Activated CD4-positive, CD25-positive, alpha-beta regulatory T cell treated with anti-CD3 and anti-CD28 coated beads, Interleukin-2, amount 50 U/mL, for 16 hours (primary cell): ENCODE results near the gene MYO9A.
"Not testable (repeated sequence)": the region's sequence is repeated elsewhere in the genome, so short reads cannot be mapped to it uniquely, and the experiment has no call there.

Source experiments
- DNase-seq: peaks from one replicate; pipeline ENCODE4 v3.0.0-alpha.2; 2020; ENCODE audit warnings: low read depth, low spot score

The MYO9A gene

DNA sequence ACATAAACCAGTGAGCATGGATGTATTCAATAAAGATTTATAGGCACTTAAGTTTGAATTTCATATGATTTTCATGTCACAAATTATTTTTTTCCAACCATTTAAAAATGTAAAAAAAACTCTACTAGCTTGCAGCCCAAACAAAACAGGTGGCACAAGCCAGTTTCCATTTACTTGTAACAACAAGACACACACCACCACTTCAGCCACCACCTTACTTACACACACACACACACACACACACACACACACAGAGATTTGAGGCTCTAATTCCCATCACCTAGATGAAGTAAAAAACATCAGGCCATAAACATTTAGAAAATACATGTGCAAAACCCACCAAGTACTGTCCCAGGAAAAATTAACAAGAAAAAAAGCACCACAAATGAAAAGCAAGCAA lies 25.3 kb downstream of the MYO9A start:
- DNase-seq, result no peak

DNA sequence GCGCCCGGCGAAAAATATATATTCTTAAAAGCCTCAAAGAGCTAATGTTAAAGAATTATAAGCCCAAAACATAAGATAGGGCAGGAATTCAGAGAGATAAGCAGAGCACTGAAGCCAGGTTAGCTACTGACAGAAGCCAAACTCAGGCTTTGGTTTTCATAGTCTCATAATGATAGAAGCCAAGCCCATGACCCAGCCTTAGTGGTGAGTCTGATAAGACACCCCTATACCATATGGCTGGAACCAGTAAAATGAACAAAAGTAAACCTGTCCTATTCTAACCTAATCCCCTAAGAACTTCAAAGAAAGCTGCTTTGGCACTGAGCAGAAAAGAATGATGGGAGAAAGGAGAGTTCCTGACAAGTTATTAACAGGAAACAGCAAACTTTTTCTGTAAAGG lies 25.9 kb downstream of the MYO9A start:
- no peak for DNase-seq

DNA sequence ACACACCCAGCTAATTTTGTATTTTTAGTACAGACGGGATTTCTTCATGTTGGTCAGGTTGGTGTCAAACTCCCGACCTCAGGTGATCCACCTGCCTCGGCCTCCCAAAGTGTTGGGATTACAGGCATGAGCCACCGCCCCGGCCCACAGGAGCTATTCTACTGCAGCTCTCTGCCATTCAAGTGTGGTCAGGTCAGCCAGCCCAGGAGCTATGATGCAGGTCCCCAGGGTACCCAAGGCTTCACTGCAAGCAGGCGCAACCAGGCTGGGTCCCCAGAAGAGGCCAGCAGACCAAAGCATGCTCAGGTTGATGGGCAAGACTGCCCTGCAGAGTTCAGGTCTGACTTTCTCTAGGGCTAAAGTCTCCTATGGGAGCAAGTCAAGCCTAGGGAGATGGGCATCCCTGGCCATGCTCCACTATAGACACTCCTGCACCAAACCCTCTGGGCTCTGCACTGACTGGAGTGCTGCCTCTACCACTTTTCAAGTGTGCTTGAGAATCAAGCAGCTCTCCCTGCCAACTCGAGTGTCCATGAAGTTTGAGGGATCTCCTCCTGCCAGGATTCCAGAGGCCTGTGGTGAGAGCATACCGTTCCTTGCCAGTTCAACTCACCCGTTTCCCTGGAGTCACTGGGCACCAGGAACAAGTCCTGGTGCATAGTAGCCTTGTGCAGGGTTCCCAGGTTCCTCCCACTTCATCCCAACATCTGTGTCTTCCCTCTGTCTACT lies 30.9 kb downstream of the MYO9A start:
- no peak for DNase-seq

DNA sequence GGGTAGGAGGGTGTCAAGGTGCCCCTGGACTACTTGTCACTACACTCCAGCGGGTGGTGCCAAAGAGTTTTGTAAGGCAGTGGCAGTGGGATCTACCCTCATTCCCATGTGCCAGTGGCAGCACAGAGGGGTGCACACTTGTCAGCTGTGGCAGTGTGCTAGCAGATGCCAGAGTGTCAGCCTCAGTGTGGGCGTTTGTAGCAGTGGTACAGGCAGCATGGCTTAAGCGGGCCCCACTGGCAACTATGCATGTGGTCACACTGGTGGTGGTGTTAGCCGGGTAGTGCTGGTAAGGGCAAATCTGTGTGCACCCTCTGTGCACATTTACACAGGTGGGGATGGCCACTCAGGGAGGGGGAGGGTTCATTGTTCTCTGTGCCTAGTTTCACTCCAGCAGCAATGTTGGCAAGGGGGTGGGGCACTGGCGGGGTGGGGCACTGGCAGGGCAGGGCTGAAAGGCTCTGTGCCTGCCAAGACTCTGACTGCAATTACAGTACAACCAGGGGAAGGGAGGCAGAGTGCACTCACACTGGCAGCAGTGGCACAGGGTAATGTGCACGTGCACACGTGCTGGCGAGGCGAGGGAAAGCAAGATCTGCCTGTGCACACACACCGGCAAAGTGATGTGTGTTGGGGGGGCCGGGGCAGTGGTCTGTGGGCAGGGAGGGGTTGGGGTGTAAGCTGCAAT lies 31.8 kb downstream of the MYO9A start:
- DNase-seq, result no peak

DNA sequence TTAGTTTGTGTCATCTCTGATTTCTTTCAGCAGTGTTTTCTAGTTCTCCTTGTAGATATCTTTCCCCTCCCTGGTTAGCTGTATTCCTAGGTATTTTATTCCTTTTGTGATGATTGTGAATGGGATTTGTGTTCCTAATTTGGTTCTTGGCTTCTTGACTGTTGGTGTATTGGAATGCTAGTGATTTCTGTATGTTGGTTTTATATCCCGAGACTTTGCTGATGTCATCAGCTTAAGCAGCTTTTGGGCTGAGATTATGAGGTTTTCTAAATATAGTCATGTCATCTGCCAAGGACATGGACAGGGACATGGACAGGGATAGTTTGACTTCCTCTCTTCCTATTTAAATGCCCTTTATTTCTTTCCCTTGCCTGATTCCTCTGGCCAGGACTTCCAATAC lies 35.8 kb downstream of the MYO9A start:
- DNase-seq, result no peak

DNA sequence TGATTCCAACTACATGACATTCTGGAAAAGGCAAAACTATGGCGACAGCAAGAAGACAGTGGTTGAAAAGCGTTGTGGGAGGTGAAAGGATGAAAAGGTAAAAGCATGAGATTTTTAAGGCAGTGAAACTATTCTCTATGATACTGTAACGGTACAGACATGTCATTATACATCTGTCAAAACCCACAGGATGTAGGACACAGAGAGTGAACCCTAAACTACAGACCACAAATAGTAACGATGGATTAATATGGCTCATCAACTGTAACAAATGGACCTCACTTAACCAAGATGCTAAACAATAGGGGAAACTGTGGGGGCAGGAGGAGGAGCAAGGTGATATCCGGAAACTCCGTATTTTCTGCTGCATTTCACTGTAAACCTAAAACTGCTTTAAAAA lies 39.1 kb downstream of the MYO9A start:
- DNase-seq, result no peak

DNA sequence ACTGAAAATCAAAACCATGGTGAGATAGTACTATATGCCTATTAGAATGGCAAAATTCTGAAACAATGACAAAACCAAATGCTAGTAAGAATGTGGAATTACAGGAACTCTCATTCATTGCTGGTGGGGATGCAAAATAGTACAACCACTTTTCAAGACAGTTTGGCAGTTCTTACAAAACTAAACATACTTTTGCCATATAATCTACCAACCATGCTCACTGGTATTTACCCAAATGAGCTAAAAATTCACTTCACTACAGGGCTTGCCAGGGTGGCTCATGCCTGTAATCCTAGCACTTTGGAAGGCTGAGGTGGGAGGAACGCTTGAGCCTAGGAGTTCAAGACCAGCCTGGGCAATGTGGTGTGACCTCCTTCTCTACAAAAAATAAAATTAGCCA lies 40.0 kb downstream of the MYO9A start:
- DNase-seq, result no peak

DNA sequence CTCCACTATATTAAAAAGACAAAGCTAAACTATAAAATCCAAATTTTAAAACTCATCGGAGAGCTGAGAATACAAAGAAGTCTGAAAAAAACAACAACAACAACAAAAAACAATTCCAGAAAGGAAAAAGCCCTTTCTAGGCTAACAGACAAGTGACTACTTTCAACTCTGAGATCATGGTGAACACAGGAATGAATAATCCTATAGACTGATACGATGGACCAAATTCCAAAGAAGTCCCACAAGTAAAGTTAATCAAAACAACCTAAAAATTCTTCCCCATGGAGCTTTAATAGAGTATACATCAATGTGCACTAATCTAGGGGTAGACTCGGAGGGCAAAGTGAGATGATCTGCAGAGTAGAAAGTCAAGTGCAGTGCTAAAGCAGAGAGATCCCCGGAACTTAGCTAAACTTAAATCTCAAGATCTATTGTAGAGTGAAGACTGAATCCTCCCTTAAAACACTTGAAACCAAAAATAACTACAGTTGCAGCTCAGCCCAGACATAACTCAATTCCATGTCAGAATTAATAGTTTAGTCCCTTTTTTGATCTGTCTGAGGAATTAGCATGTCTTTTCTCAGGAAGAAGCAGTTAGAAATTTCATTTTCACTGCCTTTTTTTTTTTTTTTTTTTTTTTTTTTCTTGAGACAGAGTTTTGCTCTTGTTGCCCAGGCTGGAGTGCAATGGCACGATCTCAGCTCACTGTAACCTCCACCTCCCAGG lies 43.5 kb downstream of the MYO9A start:
- DNase-seq, result no peak

DNA sequence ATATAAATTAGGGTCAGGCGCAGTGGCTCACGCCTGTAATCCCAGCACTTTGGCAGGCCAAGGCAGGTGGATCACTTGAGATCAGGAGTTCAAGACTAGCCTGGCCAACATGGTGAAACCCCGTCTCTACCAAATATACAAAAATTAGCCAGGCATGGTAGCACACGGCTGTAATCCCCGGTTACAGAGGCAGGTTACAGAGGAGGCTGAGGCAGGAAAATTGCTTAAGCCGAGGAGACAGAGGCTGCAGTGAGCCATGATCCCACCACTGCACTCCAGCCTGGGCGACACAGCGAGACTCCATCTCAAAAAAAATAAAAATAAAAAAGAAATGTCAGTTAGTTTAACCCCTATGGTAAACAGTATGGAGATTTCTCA lies 46.5 kb downstream of the MYO9A start:
- DNase-seq, result not testable (repeated sequence)

DNA sequence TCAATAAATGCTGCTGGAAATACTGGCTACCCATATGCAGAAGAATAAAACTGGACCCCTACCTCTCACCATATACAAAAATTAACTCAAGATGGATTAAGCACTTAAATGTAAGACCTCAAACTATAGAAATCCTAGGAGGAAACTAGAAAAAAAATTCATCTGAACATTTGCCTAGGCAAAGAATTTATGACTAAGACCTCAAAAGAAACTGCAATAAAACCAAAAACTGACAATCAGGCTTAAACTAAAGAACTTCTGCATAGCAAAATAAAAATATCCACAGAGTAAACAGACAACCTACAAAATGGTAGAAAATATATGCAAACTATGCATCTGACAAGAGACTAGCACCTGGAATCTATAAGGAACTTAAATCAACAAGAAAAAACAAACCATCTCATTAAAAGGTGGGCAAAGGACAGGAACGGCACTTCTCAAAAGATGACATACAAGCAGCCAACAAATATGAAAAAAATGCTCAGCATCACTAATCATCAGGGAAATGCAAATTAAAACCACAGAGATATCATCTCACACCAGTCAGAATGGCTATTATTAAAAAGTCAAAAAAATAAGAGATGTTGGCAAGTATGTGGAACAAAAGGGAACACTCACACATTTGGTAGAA lies 47.0 kb downstream of the MYO9A start:
- DNase-seq, result no peak

DNA sequence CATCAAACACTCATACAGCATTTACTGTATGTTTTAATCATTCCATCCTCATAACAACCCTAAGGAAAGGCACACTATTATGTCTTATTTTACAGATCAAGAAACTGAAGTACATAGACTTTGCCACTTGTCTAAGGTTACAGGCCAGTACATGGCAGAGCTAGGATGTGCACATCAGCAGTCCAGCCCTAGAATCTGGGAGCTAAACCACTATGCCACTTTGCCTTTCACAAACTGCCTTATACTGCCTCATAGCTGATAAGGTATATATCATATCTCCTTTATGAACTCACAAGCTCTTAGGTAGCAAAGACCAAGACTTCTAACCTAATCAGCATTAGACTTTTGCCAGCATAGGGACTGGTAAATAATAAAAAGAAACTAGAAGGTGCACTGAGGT lies 49.1 kb downstream of the MYO9A start:
- no peak for DNase-seq

DNA sequence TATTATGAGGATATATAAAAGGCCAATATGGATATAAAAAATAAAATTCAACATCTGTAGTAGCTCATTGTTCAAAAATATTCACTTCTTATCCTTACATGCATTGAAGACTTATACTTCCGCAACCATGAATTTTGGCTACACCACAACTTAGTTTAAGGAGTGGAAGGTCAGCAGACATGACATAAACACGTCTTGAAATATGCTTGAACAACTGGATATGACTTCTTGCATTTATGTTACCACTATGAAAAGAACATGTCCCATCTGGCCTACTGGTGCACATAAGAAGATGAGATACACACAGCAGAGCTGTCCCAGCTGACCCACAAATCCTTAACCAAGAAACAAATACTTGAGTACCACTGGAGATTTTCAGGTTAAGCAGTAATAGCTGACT lies 52.1 kb downstream of the MYO9A start:
- no peak for DNase-seq

DNA sequence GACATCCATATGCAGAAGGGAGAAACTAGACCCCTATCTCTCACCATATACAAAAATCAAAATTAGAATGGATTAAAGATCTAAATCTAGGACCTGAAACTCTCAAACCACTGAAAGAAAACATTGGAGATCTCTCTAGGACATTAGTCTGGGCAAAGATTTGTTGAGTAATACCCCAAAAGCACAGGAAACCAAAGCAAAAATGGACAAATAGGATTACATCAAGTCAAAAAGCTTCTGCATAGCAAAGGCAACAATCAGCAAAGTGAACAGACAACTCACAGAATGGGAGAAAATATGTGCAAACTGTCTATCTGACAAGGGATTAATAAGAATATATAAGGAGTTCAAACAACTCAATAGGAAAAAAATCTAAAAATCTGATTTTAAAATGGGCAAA lies 54.8 kb downstream of the MYO9A start:
- no peak for DNase-seq

DNA sequence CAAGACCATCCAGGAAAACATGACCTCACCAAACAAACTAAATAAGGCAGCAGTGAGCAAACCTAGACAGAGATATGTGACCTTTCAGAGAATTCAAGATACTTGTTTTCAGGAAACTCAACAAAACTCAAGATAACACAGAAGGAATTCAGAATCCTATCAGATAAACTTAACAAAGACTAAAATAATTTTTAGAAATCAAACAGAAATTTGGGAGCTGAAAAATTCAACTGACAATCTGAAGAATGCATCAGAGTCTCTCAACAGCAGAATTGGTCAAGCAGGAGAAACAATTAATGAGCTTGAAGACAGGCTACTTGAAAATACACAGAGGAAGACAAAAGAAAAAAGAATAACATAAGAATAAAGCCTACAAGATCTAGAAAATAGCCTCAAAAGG lies 55.6 kb downstream of the MYO9A start:
- no peak for DNase-seq

DNA sequence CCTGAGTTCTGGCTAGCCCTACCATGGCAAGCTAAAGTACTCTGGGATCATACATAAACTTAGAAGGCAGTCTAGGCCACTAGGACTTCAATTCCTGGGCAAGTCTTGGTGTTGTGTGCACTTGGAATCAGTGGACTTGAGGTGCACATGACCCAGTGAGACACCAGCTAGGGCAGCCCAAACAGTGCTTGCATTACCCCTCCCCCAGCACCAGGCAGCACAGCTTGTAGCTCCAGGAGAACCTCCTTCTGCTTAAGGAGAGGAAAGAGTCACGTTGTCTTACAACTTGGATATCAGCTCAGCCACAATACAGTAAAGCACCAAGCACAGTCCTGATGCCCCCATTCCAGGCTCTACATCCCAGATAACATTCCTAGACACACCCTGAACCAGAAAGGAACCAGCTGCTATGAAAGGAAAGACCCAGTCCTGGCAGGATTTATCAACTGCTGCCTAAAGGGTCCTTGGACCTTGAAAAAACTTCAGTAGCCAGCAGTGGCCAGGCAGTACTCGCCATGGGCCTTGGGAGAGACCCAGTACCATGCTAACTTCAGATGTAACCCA lies 57.2 kb downstream of the MYO9A start:
- no peak for DNase-seq

DNA sequence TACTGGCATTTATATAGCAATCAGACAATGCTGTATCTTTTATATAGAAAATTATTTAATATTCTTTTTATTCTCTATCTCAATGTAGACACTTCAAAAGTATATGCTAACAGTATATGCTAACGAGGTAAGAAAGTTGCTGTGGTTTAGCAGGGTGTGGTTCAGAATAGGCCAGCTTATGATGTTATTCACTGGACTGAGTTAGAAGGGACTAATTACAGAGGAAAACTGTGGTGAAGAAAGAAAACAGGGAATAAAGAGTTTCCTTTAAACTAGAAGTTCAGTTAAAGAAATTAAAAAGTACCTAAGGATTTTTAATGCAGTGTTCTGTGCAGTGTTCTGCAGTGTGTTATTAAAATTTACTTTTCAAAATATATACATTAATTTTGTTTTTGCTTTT lies 59.4 kb downstream of the MYO9A start:
- DNase-seq, result no peak

DNA sequence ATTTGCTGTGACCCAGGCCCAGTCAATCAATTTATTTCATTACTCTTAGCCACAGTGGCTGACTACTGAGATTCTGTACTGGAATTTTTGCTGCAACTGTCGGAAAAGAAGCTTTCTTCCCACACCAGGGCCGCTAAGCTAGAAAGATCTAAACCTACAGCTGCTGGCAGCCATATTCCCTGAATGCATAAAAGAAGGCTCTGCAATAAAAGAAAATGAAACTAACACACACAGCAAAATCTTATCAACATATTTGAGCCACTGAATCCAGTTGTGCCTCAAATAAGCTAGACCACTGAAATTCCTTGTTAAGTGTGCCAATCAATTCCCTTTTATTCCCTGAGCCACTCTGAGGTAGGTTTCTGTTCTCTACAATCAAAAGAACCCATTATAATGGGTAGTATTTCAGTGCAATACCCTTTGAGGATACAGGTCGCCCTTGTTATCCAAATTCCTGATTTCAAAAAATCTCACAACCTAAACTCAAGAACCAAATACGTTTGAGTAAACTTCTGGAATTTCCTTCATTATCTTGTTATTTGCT lies 60.3 kb downstream of the MYO9A start:
- no peak for DNase-seq

DNA sequence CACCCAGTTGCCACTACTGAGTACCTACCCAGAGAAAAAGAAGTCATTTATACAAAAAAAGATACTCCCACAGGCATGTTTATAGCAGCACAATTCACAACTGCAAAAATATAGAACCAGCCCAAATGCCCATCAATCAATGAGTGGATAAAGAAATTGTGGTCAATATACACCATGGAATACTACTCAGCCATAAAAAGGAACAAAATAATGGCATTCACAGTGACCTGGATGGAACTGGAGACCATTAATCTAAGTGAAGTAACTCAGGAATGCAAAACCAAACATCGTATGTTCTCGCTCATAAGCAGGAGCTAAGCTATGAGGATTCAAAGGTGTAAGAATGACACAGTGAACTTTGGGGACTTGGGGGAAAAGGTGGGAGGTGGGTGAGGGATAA lies 61.7 kb downstream of the MYO9A start:
- DNase-seq, result not testable (repeated sequence)

DNA sequence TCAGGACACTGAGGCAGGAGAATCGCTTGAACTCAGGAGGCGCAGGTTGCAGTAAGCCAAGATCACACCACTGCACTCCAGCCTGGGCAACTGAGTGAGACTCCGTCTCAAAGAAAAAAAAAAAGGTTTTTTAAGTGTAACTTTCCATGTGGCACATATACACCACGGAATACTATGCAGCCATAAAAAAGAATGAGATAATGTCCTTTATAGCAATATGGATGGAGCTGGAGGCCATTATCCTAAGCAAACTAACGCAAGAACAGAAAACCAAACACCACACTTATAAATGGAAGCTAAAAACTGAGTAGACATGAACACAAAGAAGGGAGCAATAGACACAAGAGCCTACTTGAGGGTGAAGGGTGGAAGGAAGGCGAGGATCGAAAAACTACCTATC lies 64.7 kb downstream of the MYO9A start:
- not testable (repeated sequence) for DNase-seq

DNA sequence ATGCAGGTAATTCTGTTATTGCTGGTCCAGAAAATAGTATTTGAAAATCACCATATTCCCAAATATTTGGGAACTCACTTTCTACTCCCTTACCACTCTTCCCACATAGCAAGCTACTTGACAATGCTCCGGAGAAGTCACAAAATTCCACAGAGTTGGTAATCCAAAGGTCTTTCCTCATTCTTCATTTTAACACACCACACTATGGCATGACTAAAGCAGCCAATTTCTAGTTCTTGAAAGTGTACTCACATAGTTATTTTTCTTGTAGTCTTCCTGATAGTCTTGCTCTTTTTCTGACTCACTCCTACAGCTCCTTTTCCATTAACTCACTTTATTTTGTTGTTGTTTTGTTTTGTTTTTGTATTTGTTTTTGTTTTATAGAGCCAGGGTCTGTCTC lies 67.2 kb downstream of the MYO9A start:
- DNase-seq, result no peak

DNA sequence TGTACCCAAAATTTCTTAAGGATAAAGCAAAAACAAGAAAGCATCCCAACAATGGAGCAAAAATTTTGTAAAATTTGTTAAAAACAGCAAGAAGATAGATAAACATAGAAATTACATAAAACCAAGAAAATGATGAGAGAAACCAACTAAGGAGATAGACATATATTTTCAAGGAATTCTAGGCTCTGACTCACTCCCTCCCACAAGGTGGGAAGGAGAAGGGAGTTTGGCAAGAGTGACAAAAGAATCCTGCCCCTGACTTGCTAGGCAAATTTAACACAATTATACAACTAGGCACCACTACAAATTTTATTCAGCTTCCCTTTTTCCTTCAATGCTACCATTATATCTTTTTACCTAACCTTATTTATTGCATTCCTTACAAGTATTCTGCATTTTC lies 70.9 kb downstream of the MYO9A start:
- DNase-seq, result no peak

DNA sequence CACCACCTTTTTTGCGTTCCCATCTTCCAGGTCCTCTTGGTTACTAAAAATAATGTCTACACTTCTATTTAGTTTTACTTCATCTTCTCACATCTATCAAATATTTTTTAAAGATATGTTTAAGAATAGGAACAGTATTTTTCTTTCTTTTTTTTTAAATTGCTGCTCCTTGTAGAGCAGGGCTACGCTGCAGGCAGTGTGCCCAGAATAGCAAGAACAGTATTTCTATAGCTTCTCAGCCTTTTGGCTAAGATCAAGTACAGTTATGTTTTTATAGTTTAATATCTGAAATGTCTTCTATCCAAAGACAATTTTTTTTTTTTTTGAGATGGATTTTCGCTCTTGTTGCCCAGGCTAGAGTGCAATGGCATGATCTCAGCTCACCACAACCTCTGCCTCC lies 73.0 kb downstream of the MYO9A start:
- DNase-seq, result no peak
